Osteoblast (primary cell): Measurements from ENCODE around the gene C4A. TPM values are rescaled to one million over a fixed set of nuclear protein-coding genes. Genes with fewer than 3 reads are reported as not detected.

Experiments used
- DNase-seq: peaks from one replicate; pipeline ENCODE4 v3.0.0; 2011; ENCODE audit warnings: low spot score, mixed read lengths; ENCODE audit not compliant: insufficient read length; ENCODE audit errors: missing footprints
- H2AFZ ChIP-seq: 2 replicates; pipeline ENCODE4 v1.6.0; 2011; ENCODE audit warnings: mild to moderate bottlenecking, low read length
- H3K27ac ChIP-seq: 2 replicates; pipeline ENCODE4 v1.5.1; 2011; ENCODE audit warnings: mild to moderate bottlenecking, low read depth, low read length, moderate library complexity
- H3K27me3 ChIP-seq: 2 replicates; pipeline ENCODE4 v1.6.0; 2012; ENCODE audit warnings: mild to moderate bottlenecking, control low read depth, inconsistent platforms, low read length, moderate library complexity; ENCODE audit not compliant: insufficient read depth
- H3K36me3 ChIP-seq: 2 replicates; pipeline ENCODE4 v1.5.1; 2011; ENCODE audit warnings: mild to moderate bottlenecking, low read length, control low read depth, moderate library complexity; ENCODE audit not compliant: insufficient read depth
- H3K4me1 ChIP-seq: 2 replicates; pipeline ENCODE4 v1.5.1; 2011; ENCODE audit warnings: mild to moderate bottlenecking, low read length, control low read depth, moderate library complexity; ENCODE audit not compliant: insufficient read depth
- H3K4me2 ChIP-seq: 2 replicates; pipeline ENCODE4 v1.6.0; 2011; ENCODE audit warnings: mild to moderate bottlenecking, low read length; ENCODE audit not compliant: insufficient read depth
- H3K4me3 ChIP-seq: fragments of 200-600 bp; sonication (generic); 3 replicates; pipeline ENCODE4 v1.5.1; 2012; ENCODE audit warnings: mild to moderate bottlenecking, low read length, inconsistent platforms; ENCODE audit not compliant: insufficient read depth
- H3K79me2 ChIP-seq: 2 replicates; pipeline ENCODE4 v1.6.0; 2012; ENCODE audit warnings: mild to moderate bottlenecking, low read length, control low read depth, inconsistent platforms; ENCODE audit not compliant: insufficient read depth
- H3K9me3 ChIP-seq: 2 replicates; pipeline ENCODE4 v1.5.1; 2011; ENCODE audit warnings: low read depth, low read length, control low read depth
- H4K20me1 ChIP-seq: 2 replicates; pipeline ENCODE4 v1.6.0; 2012; ENCODE audit warnings: mild to moderate bottlenecking, low read length, control low read depth; ENCODE audit not compliant: insufficient read depth
- total RNA-seq: library from RNA; depleted of rRNA; stranded (reverse); fragments of >200 nt; gene quantifications from 2 replicates; pipeline ENCODE4 v1.2.3, GENCODE V29; 2012
- TF ChIP-seq, protein P1 (sequence below): IDR thresholded peaks from 2 replicates; pipeline ENCODE4 v1.5.1; 2011; ENCODE audit warnings: mild to moderate bottlenecking, low read depth, low read length, moderate library complexity; ENCODE audit errors: extremely low read depth

C4A gene
- total RNA-seq, 1 donor: 7.2 TPM

DNA sequence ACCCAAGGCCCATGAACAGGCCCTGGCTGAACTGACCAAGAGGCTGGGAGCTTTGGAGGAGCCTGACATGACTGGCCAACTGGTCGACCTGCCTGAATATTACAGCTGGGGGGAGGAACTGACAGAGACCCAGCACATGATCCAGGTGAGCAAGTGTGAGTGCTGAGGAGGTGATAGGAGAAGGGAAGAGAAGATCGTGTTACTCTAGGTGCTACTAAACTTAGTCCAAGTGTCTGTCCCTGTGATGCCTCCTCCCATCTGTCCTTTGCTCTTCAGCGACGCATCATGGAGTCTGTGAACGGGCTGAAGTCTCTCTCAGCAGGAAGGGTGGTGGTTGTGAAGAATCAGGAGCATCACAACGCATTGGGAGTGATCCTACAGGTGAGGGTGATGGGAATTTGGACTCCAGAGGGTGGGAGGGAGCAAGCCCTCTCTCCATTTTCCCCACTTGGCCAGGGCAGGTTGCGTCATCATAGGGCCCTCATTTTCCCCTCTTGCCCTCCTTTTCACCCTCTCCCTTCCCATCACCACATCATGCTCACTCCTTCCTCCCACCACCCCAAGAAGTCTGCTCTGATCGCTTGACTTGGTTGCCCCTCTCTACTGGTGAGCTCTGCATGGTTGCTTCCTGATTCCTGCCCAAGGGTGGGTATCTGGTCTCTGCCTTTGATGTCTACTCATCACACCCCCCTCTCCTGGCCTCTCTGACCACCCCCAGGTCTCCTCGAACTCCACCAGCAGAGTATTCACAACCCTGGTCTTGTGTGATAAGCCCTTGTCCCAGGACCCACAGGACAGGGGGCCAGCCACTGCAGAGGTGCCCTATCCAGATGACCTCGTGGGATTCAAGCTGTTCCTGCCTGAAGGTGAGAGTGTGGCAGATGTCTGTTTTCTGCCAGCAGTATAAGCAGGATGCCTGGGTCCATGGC is 14.6 kb upstream of the C4A start:
- H2AFZ ChIP-seq: no peak overlapping the region
- H3K4me3 ChIP-seq: no peak overlapping the region
- peaks cover 20% of the 10 kb centered on the region for H3K4me1 ChIP-seq
- peaks cover 4% of the 10 kb centered on the region for H4K20me1 ChIP-seq
- no peak overlapping the region for H3K4me2 ChIP-seq
- H3K27ac ChIP-seq: no peak overlapping the region
- H3K79me2 ChIP-seq: peaks cover 32% of the 10 kb centered on the region
- no peaks in the 10 kb centered on the region for H3K9me3 ChIP-seq
- H3K27me3 ChIP-seq: no peaks in the 10 kb centered on the region
- H3K36me3 ChIP-seq: peaks cover 76% of the 10 kb centered on the region
- TF ChIP-seq, protein P1, sequence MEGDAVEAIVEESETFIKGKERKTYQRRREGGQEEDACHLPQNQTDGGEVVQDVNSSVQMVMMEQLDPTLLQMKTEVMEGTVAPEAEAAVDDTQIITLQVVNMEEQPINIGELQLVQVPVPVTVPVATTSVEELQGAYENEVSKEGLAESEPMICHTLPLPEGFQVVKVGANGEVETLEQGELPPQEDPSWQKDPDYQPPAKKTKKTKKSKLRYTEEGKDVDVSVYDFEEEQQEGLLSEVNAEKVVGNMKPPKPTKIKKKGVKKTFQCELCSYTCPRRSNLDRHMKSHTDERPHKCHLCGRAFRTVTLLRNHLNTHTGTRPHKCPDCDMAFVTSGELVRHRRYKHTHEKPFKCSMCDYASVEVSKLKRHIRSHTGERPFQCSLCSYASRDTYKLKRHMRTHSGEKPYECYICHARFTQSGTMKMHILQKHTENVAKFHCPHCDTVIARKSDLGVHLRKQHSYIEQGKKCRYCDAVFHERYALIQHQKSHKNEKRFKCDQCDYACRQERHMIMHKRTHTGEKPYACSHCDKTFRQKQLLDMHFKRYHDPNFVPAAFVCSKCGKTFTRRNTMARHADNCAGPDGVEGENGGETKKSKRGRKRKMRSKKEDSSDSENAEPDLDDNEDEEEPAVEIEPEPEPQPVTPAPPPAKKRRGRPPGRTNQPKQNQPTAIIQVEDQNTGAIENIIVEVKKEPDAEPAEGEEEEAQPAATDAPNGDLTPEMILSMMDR: no peak
- DNase-seq: peak; percentile 54

- Histone ChIP-seq H2AFZ (no peak overlapping the region), H3K4me2 (no peak overlapping the region), H3K4me3 (no peak overlapping the region), H3K79me2 (peaks cover 37% of the 10 kb centered on the region), H3K9me3 (no peaks in the 10 kb centered on the region), H3K4me1 (peaks cover 24% of the 10 kb centered on the region), H3K36me3 (peaks cover 70% of the 10 kb centered on the region), H3K27me3 (no peaks in the 10 kb centered on the region), H4K20me1 (peaks cover 4% of the 10 kb centered on the region), H3K27ac (no peak overlapping the region)
- DNase-seq: peak; percentile 65
- TF ChIP-seq, protein P1: no peak
Observed at GRCh38 chr6:31967926-31968320, 13.9 kb upstream of the C4A start.

DNA sequence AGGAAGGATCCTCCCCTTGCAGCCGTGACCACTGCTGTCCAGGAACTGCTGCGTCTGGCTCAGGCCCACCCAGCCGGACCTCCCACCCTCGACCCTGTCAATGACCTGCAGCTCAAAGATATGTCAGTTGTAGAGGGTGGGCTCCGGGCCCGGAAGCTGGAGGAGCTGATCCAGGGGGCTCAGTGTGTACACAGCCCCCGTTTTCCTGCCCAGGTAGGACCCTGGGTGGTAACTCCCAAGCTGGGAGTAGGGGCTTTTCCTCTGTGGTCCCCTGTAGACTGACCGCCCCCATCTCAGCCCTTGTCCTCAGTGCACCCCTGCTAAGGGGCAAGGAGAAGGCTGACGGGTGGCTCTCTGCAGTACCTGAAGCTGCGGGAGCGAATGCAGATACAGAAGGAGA is 13.5 kb upstream of the C4A start:
- H3K27me3 ChIP-seq: no peaks in the 10 kb centered on the region
- H4K20me1 ChIP-seq: peaks cover 4% of the 10 kb centered on the region
- no peak overlapping the region for H3K27ac ChIP-seq
- H3K36me3 ChIP-seq: peaks cover 66% of the 10 kb centered on the region
- no peak overlapping the region for H3K4me3 ChIP-seq
- no peak overlapping the region for H2AFZ ChIP-seq
- H3K4me1 ChIP-seq: peaks cover 28% of the 10 kb centered on the region
- peak; percentile 66 for DNase-seq
- no peaks in the 10 kb centered on the region for H3K9me3 ChIP-seq
- H3K79me2 ChIP-seq: peaks cover 41% of the 10 kb centered on the region
- no peak overlapping the region for H3K4me2 ChIP-seq
- TF ChIP-seq, protein P1: no peak

DNA sequence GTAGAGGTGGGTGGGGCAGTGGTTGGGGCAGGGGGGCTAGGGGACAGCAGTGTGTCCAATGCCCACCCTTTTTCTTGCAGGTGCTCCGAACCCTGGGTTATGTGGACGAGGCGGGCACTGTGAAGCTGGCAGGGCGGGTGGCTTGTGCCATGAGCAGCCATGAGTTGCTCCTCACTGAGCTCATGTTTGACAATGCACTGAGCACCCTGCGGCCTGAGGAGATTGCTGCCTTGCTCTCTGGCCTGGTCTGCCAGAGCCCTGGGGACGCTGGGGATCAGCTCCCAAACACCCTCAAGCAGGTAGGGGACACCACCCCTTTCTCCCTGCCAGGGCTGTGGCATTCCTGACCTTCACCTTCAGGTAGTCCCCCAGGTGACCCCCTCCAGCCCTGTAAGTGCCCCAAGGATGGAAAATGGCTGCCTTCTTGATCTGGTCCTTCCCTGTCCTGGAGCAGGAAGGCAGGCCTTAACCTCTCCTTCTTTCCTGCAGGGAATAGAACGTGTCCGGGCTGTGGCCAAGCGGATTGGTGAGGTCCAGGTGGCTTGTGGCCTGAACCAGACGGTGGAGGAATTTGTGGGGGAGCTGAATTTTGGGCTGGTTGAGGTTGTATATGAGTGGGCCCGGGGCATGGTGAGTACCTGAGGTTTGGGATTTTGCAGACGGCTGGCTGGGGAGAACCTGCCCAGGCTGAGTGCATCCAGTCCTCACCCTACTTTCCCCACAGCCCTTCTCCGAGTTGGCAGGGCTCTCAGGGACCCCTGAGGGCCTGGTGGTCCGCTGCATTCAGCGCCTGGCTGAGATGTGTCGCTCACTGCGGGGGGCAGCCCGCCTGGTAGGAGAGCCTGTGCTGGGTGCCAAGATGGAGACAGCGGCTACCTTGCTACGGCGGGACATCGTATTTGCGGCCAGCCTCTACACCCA is 12.8 kb upstream of the C4A start:
- TF ChIP-seq, protein P1: no peak
- peak; percentile 78 for DNase-seq

More for the DNA sequence above, 12.8 kb upstream of the C4A start:
- Histone ChIP-seq H3K9me3 (no peaks in the 10 kb centered on the region), H3K4me3 (no peak overlapping the region), H3K4me1 (peaks cover 32% of the 10 kb centered on the region), H3K36me3 (peaks cover 58% of the 10 kb centered on the region), H3K79me2 (peaks cover 49% of the 10 kb centered on the region), H2AFZ (no peak overlapping the region), H3K27ac (peak overlapping the region; percentile 99), H3K4me2 (peak overlapping the region; percentile 93), H4K20me1 (peaks cover 4% of the 10 kb centered on the region), H3K27me3 (no peaks in the 10 kb centered on the region)
